Middle frontal gyrus (tissue), 1 donor: ENCODE data around the gene ATP5PO.
A peak's percentile ranks its signal among the peaks of the same experiment; 100 is the strongest.
"Not testable (repeated sequence)": the region's sequence is repeated elsewhere in the genome, so short reads cannot be mapped to it uniquely, and the experiment has no call there.

Source experiments
- DNase-seq: peaks from one replicate; pipeline ENCODE4 v3.0.0-alpha.2; 2015; ENCODE audit warnings: low spot score; ENCODE audit errors: extremely low spot score

Gene ATP5PO

DNA sequence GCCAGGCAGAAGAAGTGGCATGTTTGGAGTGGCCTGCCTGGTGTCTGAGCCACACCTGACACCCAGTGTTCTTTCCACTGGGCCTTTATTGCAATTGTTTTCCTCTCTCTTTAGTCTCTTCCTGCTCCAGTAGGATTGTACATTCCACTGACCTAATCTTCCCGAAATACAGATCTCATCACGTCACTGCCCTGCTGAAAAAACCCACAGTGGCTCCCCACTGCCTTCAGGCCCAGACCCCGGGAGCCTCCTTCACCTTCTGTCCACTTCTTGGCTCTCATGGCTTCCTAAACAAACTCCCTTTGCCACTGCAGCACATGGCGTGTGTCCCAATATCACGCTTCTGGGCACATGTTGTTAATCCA lies 25.3 kb upstream of the ATP5PO start:
- DNase-seq: no peak

DNA sequence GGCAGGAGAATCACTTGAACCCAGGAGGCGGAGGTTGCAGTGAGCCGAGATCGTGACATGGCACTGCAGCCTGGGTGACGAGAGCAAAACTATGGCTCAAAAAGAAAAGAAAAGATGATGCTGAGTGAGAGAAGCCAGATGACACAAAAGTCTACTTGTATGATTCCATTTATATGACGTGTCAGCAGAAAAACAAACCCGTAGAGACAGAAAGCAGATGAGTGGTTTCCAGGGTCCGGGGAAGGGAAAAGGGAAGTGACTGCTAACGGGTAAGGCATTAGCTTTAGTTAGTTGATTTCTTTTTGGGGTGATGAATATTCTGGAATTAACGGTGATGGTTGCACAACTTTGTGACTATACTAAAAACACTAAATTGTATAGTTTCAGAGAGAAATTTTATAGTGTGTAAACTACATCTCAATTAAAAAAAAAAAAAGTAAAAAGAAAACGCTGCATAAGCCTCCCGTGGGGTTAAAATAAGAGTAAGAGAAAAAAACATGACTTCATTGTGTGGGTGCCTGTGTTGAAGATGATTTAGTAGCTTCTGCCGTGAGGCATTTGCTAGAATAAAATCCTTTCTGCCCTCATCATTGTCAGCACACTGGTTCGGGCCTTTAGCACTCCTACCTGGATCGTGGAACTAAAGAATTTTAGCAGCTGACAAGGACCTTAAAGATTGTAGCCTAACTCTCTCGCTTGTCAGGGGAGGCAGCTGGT lies 24.7 kb upstream of the ATP5PO start:
- no peak for DNase-seq

- no peak for DNase-seq
Observed at GRCh38 chr21:33939226-33939625, 23.6 kb upstream of the ATP5PO start.

GRCh38 chr21:33938381-33938780 lies 22.8 kb upstream of the ATP5PO start:
- no peak for DNase-seq

- no peak for DNase-seq
Observed at GRCh38 chr21:33937931-33938339, 22.3 kb upstream of the ATP5PO start.

DNA sequence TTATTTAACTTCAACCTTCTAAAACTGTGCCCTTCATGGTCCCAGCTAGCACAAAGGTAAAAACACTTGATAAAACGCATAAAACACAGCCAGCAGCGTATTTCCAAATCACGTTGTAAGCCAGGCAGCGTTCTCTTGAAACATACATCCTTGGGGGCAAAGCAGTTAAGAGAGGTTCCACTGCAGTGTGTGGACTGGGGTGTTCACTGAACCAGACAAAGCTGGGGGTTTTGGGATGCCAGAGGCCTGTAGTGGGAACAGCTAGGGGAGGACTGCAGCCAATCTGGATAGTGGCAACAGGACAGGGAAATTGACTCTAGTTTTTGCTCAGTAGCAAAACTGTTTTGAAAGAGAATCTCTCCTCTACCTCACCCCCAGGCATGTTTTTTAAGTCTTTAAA lies 21.5 kb upstream of the ATP5PO start:
- DNase-seq: no peak

GRCh38 chr21:33936301-33937038 lies 20.9 kb upstream of the ATP5PO start:
- DNase-seq: no peak

DNA sequence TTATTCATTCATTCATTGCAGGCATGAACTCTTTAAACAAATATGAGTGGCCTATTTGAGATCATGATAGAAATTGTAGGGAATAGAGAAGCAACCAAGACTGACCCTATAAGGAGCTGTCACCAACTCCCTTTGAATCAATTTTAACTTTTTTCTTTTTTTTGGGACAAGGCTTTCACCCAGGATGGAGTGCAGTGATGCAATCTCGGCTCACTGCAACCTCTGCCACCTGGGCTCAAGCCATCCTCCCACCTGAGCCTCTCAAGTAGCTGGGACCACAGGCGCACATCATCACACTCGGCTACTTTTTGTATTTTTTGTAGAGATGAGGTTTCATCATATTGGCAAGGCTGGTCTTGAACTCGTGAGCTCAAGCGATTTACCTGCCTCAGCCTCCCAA lies 17.1 kb upstream of the ATP5PO start:
- DNase-seq: no peak

DNA sequence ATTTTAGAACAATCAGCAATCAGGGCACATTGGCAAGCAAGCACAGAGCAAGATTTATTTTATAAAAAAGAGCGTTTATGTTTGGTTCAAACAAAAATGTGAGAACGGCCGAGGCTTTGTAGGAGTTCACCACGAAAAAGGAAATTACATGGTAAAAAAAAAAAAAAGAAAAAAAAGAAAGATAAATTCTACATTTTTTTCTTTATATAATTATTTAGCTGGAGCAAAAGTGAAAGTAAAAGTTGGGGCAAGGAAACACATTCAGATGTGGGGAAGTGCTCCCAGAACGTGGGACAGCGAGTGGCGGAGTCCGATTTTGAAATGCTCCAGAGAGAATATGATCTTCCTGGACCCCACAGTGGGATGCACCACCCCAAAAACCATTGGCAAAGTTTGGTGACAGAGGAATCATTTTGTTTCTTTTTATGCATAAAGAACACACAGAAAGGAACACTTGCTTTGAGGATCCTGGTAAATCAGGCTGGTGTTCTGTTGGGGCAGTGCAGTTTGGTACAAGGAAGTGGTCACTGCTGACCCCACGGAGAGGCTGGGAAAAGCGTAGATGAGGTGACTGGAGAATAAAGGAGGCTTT lies 16.3 kb upstream of the ATP5PO start:
- DNase-seq: no peak

DNA sequence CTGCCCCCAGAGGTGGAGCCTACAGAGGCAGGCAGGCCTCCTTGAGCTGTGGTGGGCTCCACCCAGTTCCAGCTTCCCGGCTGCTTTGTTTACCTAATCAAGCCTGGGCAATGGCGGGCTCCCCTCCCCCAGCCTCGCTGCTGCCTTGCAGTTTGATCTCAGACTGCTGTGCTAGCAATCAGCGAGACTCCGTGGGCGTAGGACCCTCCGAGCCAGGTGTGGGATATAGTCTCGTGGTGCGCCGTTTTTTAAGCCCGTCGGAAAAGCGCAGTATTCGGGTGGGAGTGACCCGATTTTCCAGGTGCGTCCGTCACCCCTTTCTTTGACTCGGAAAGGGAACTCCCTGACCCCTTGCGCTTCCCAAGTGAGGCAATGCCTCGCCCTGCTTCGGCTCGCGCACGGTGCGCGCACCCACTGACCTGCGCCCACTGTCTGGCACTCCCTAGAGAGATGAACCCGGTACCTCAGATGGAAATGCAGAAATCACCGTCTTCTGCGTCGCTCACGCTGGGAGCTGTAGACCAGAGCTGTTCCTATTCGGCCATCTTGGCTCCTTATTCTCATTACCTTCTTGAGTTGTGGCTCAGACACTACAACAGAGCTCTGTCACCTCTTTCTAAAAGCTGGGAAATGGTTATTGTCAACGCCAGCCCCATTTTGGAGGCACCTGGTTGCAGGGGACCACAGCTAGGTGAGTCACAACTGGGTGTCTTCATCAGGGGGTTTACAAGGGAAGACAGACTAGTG lies 15.6 kb upstream of the ATP5PO start:
- not testable (repeated sequence) for DNase-seq

- DNase-seq: not testable (repeated sequence)
Observed at GRCh38 chr21:33926248-33926647, 10.6 kb upstream of the ATP5PO start.

DNA sequence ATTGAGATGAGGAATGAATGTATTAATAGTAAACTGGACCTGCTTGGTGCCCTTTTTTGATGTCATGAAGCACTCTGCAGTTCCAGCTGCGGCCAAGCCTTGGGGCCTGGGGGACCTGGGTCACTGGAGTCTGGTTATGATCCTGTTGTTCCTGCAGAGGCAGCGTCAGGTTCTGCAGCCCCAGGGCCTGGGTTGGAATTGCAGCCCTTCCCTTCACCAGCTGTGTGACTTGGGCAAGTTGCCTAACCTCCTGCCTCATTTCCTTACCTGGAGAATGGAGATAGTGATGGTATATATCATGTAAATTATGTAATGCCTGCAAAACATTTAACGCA lies 9.1 kb upstream of the ATP5PO start:
- no peak for DNase-seq

- DNase-seq: peak; percentile 82
Observed at GRCh38 chr21:33924079-33924765, 8.6 kb upstream of the ATP5PO start.

- no peak for DNase-seq
Observed at GRCh38 chr21:33917421-33917820, 1.8 kb upstream of the ATP5PO start.

DNA sequence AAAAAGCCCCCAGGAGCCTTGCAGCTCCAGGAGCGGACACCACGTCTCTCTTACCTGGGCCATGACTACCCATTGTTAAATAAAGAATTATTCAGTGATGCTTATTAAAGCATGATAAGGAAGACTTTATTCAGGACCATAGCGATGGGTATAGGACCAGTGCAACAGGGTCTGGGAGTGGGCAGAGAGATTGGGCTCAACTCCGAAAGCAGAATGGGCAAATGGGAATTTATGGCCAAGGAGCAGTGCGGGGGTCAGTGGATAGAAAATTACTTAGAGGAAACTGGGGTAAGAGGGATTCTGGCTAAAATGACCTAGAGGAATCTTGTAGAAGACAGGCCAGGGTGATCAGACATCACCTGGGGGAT lies 580 bp upstream of the ATP5PO start:
- no peak for DNase-seq

- DNase-seq: no peak
Observed at GRCh38 chr21:33914188-33914587, 1.4 kb downstream of the ATP5PO start.

DNA sequence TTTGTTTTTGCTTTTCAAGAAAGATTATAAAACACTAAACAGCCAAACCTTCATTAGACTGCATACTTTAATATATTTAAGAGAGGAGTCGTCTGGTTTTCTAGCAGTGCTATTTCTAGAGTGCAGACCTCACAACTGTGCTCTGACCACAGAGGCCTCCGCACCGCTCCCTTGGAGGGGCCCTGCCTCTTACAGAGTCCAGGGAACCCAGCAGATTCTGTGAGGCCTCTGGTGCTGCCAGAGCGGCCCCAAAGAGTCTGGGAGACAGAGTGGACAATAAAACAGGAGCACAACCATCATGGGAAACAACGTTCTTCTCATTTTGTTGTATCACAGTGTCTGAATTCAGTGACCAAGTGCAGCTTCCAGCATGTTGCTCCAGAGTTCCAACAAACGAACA lies 5.8 kb downstream of the ATP5PO start:
- DNase-seq: no peak

DNA sequence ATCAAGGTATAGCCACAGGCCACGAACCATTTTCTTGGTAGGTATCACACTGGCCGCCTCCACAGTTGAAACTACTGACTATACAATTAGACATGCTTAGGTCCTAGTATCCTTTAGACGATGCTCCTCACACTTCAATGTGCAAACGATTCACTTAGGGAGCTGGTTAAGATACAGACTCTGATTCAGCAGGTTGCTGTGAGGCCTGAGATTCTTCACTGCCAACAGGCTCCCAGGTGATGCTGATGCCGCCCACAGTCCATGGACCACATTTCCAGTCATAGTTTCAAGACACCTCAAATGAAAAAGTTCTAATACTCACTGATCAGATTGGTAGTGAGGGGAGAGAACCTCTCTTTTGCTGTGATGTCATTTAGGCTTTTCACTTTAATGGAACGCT lies 6.8 kb downstream of the ATP5PO start:
- DNase-seq: no peak

DNA sequence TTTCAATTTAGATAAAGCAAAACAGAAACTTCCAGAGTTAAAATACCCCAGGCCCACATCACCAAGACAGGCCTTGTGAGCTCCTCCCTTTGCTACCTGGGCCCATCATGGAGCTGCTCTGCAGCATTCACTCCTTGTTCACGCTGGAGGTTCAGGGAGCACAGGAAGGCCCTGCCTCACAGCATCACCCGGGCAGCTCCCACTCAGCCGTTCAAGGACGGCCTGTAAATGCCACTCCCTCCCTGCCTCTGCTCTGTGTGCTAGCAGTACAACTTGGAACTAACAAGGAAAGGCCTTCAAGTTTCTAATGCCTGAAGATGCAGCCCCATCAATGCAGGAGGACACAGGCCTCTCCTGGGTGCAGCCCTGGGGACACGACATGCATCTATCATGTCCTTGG lies 11.6 kb downstream of the ATP5PO start:
- DNase-seq: no peak

DNA sequence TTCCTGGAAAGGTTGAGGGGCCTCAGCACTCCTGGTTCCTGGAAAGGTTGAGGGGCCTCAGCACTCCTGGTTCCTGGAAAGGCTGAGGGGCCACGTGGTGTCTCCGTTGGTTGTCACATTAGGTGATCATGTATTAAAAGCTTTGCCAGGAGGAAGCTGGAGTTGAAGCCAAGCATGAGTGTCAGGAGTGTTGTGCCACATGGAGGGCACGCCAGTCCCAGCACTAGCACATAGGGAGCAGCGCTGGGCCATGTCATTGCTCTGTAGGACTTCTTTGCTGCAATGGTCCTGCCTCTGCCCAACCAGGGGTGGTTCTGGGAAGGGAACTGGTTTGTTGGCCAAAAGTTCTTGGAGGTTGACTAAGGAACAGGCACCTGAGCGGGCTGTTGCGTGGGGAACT lies 13.3 kb downstream of the ATP5PO start:
- no peak for DNase-seq

GRCh38 chr21:33901412-33902288 lies 14.0 kb downstream of the ATP5PO start:
- no peak for DNase-seq
